ENCODE measurements around the gene DUSP15.
"Not testable (repeated sequence)": the region's sequence is repeated elsewhere in the genome, so short reads cannot be mapped to it uniquely, and the experiment has no call there.

DUSP15 gene

DNA sequence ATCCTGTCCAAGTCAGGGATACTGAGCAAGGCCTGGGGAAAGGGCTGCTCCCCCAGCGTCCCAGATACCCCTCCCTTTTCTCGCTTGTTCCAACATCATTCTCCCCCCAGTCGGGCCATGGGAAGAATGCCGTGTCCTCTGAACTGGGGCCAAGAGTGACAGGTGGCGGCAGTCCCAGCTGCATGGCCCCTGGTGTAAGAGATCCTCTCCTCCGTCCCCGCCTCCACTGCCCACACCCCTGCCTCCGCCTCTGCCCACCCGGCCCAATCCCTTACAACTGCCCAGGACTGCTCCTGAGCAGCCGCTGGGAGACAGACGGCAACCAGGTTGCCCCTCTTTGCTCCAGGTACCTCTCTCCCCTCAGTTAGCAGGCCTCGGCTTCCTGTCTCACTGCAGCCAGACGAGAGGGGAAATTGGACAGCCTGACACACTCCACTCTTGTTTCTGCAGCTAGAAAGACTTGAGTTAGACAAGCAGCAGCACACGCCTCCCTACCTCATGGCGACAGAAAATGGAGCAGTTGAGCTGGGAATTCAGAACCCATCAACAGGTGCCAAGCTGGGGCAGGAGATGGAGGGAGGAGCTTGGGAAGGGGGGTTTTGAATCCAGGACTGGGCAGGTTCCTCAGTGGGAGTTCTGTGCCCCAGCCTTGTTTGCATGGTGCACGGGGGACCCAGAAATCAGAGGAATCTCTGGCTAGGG, 51.1 kb downstream of the DUSP15 start, which contains the start of gene MYLK2:
MYLK2 (plus strand) TSS at position 274 of the 702 bp plus-strand sequence; CDS start at position 499, 225 bp downstream.
- DNase-seq = no peak

DNA sequence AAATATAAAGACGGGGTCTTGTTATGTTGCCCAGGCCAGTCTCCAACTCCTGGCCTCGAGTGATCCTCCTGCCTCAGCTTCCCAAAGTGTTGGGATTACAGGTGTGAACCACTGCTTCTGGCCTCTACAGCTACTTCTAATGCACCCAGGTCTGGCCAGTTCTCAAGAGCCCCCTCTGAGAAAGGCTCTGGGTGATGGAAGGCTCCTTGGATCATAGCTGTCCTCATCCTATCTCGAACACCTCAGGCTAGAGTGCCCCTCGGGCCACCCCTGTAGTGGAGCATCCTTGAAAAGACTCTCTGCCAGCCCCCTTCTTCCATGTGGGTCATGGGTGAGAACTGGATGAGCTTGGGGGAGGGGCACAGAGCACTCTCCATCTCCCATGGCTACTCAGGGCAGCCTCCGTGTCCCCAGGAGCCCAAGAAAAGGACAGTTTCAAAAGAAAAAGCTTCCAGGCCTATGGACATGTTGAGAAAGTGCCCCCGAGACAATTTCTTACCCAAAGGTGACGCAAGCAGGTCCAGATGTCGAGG, 51.9 kb downstream of the DUSP15 start:
- DNase-seq = no peak

DNA sequence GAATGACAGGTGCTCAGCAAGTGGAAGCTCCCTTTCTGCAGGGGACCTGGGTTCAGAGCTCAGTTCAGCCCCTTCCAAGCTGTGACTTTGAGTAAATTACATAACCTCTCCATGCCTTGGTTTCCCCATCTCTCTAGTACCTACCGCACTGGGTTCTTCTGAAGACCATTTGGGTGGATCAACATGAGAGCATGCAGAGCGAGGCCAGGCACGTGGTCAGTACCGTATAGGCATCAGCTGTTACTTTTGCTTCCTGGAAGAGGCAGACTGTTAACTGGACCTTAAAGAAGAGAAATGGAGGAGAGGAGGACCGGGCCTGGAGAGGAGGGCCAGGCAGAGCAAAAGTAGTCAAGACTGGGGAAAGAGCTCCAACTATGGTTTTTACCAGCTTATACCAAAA, 52.9 kb downstream of the DUSP15 start:
- no peak for DNase-seq

DNA sequence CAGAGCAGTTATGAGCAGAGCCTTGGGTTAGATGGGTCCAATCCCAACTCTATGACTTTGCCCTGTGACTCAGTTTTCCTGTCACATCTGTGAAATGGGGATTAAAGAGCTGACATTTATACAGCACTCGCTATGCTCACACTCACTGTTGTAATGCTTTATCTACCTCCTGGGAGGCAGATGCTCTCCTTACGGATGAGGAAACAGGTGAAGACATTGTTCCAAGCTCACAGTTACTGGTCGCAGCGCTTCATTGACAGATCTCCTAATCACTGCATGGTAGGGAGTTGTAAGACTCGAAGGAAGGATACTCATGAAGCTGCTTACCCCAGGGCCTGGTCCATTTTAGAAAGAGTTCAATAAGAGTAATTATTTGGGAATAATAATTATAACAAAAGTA, 54.1 kb downstream of the DUSP15 start:
- DNase-seq = peak in 1 of 2 experiments; percentile 8

GRCh38 chr20:31815408-31816188, 54.7 kb downstream of the DUSP15 start:
- no peak for DNase-seq

GRCh38 chr20:31814142-31814541, 56.2 kb downstream of the DUSP15 start:
- DNase-seq = not testable (repeated sequence)

GRCh38 chr20:31813611-31814010, 56.7 kb downstream of the DUSP15 start:
- no peak for DNase-seq

GRCh38 chr20:31811796-31812728, 58.3 kb downstream of the DUSP15 start:
- no peak for DNase-seq

- DNase-seq = no peak
These were observed 59.1 kb downstream of the DUSP15 start for GRCh38 chr20:31811198-31811597.
